ENCODE data around the gene MAGEF1. TPM values are rescaled to one million over a fixed set of nuclear protein-coding genes. Genes with fewer than 3 reads are reported as not detected.

The MAGEF1 gene
- total and polyA plus RNA-seq, 10 of the 15 experiments (the other 5 are each of a cell fraction or from before 2014, with no cell fraction given) = 2.3 to 62.2 (median 27.1) TPM

GRCh38 chr3:184752361-184752760, 40.5 kb upstream of the MAGEF1 start (continued):
- no peak for TF ChIP-seq BCL3 (IDR thresholded peaks at IDR 0.05; ENCODE audit: borderline replicate concordance, insufficient read depth, low read depth, low read length, poor library complexity, severe bottlenecking)

- BruUV-seq (replicated peaks) = no TSS peak
- H4K20me1 ChIP-seq (ENCODE audit: control insufficient read depth, insufficient read depth) = no peaks in the 10 kb centered on the region
- no peak for TF ChIP-seq PRDM15 (CRISPR knock-in tag; IDR thresholded peaks at IDR 0.05)
- TF ChIP-seq NFYA (IDR thresholded peaks at IDR 0.05; ENCODE audit: borderline replicate concordance, low read depth, low read length) = no peak
- TF ChIP-seq, protein P1, sequence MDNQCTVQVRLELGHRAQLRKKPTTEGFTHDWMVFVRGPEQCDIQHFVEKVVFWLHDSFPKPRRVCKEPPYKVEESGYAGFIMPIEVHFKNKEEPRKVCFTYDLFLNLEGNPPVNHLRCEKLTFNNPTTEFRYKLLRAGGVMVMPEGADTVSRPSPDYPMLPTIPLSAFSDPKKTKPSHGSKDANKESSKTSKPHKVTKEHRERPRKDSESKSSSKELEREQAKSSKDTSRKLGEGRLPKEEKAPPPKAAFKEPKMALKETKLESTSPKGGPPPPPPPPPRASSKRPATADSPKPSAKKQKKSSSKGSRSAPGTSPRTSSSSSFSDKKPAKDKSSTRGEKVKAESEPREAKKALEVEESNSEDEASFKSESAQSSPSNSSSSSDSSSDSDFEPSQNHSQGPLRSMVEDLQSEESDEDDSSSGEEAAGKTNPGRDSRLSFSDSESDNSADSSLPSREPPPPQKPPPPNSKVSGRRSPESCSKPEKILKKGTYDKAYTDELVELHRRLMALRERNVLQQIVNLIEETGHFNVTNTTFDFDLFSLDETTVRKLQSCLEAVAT (IDR thresholded peaks at IDR 0.05) = no peak
- no peak for TF ChIP-seq RBBP5 (conservative IDR thresholded peaks at IDR 0.05)
- TF ChIP-seq USF1 (IDR thresholded peaks at IDR 0.05; ENCODE audit: borderline replicate concordance, extremely low read length, insufficient read depth, low read depth, low read length) = no peak
- no peak for TF ChIP-seq NRF1 (conservative IDR thresholded peaks at IDR 0.05; ENCODE audit: low read depth, low read length)
- no peak for TF ChIP-seq MYC (IDR thresholded peaks at IDR 0.05; ENCODE audit: insufficient read depth, insufficient read length, insufficient replicate concordance, low read length, severe bottlenecking)
- TF ChIP-seq YY1 (IDR thresholded peaks at IDR 0.05; ENCODE audit: low read depth, low read length) = no peak
- no peak for TF ChIP-seq NR2C2 (IDR thresholded peaks at IDR 0.05; ENCODE audit: borderline replicate concordance, control insufficient read depth, insufficient read length, low read depth)
- no peak for TF ChIP-seq MXI1 (IDR thresholded peaks at IDR 0.05; ENCODE audit: low read depth, low read length)
- no peak for TF ChIP-seq SMC3 (IDR thresholded peaks at IDR 0.05; ENCODE audit: borderline replicate concordance, low read length)
- TF ChIP-seq ZNF384 (IDR thresholded peaks at IDR 0.05; ENCODE audit: borderline replicate concordance, low read depth, low read length) = no peak
These were observed 39.6 kb upstream of the MAGEF1 start for GRCh38 chr3:184751204-184752040.

More at GRCh38 chr3:184751204-184752040, 39.6 kb upstream of the MAGEF1 start:
- no peak for ATAC-seq
- CTCF ChIA-PET = interaction anchor here (0.9 to 1.3 kb wide), 3 partner anchors 8 to 190 kb away, joined by 3 to 4 read pairs (median 3); partner anchors contain the start of gene EPHB3
- no peak overlapping the region for H3K27ac ChIP-seq (ENCODE audit: control insufficient read depth, insufficient read depth)
- no peak overlapping the region for H3K4me3 ChIP-seq
- POLR2A ChIA-PET = no interaction called here
- H3K27me3 ChIP-seq (replicated peaks in 1 of 2; ENCODE audit: control insufficient read depth in 2 of 2, insufficient read depth in 2 of 2, low read length in 1 of 2) = no peaks in the 10 kb centered on the region
- 45% methylated on average over 10 of the region's 10 CpGs for WGBS (ENCODE audit: insufficient coverage, insufficient replicate concordance, low lambda C conversion rate, missing lambda C conversion rate)
- no peaks in the 10 kb centered on the region for H3K36me3 ChIP-seq (ENCODE audit: control insufficient read depth in 2 of 2, insufficient read depth in 2 of 2, low read length in 1 of 2)
- RAD21 ChIA-PET (ENCODE audit: unreplicated experiment) = no interaction called here
- peaks cover 10% of the 10 kb centered on the region for H3K4me1 ChIP-seq (ENCODE audit: control insufficient read depth, insufficient read depth, low read length)
- no peak overlapping the region for H2AFZ ChIP-seq (ENCODE audit: control insufficient read depth, low read depth, low read length)
- in situ Hi-C loops (cut with MboI) (no loop called here), intact Hi-C loops (cut with micrococcal nuclease; ENCODE audit: unreplicated experiment) (no loop called here)
- no peak overlapping the region for H3K4me2 ChIP-seq (ENCODE audit: control insufficient read depth, insufficient read depth)
- FAIRE-seq = no peak
- H3K9me3 ChIP-seq (replicated peaks; ENCODE audit: control insufficient read depth, insufficient read depth, low read length) = no peaks in the 10 kb centered on the region
- no peak for DNase-seq (ENCODE audit: low read depth, low spot score)
- SMC1A ChIA-PET (ENCODE audit: uncharacterized antibody, unreplicated experiment) = no interaction called here
- no peaks in the 10 kb centered on the region for H3K79me2 ChIP-seq (ENCODE audit: control insufficient read depth, insufficient read depth, low read length)
- no peak overlapping the region for H3K9ac ChIP-seq (ENCODE audit: control insufficient read depth, insufficient read depth, low read length)

Measured in GM12878 (cell line).